CMK (cell line): ENCODE data around the gene DCHS2.
"Not testable (repeated sequence)": the region's sequence is repeated elsewhere in the genome, so short reads cannot be mapped to it uniquely, and the experiment has no call there.

ENCODE experiments used
- DNase-seq: peaks from one replicate; pipeline ENCODE4 v3.0.0-alpha.2; 2010; ENCODE audit warnings: low read depth

Gene DCHS2

DNA sequence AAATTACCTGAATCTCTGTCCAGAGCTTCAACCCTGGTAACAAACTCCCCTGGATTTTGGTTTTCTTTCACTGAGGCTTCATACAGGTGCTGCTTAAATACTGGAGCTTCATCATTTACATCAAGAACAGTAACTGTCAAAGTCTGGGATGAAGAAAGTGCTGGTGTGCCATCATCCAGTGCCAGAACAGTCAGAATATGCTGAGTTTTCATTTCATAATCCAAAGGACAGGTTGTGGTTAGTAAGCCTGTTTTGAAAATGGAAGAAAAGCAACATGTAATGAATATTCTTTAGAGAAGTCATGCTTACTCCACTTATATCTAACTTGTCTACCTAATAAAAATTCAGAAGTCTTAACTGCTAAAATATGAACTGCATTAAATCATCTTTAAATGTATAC, 175.9 kb downstream of the DCHS2 start:
- DNase-seq, result no peak

DNA sequence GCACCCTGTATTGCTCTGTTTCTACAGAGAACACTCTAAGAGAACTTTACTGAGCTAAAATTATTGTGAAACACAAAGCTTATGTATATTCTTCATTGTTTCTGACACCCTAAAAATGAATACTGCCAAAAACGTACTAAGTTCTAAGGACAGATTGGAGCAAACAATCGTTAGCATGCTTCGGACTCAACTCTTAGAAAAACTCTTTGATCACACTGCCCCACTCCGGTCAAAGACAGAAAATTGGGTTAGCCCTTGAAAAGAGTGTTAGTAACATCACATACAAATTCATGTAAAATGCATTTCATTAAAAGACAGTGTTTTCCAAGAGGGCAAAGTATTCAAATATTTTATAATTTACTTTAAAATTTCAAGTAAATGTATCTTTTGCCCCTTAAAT, 177.4 kb downstream of the DCHS2 start:
- DNase-seq, result no peak

- DNase-seq, result no peak
Observed at GRCh38 chr4:154313004-154313585, 178.5 kb downstream of the DCHS2 start.

GRCh38 chr4:154312246-154312645, 179.4 kb downstream of the DCHS2 start:
- DNase-seq, result no peak

GRCh38 chr4:154310578-154310977, 181.0 kb downstream of the DCHS2 start:
- DNase-seq, result no peak

DNA sequence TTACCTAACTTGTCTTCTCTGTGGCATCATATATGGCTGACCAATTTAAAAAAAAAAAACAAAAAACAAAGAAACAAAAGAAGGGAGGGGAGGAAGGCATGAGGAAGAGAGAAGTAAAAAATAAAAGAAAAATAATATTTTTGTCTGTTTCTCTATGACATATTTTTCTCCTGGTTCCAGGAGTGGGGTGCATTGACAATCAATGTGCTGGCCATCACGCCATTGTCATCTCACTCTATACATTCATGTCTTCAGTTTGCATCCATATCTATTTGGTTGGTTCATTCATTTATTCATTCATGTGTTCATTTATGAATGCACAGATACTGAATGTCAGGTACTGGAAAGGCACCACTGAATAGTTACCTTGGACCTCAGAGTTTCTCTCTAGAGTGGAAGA, 183.4 kb downstream of the DCHS2 start:
- DNase-seq, result no peak

- DNase-seq, result no peak
Observed at GRCh38 chr4:154307451-154307850, 184.1 kb downstream of the DCHS2 start.

DNA sequence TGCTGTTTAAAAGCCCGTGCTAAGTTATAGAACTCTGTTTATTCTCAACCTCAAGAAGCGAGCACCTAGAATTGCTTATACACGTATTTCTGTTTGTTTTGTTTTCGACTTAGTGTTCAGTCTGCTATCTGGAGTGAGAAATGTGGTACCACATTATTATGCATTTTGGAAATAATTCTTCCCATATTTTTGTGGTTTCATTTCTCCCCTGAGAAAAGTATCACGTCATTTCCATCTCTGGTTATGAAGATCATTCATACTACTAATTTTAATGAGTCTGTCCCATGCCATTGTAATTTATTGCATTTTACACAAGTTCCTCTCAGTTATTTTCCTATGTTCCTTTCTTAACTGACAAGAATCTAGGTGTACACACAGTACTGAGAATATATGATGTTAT, 186.0 kb downstream of the DCHS2 start:
- no peak for DNase-seq

GRCh38 chr4:154304679-154305078, 186.9 kb downstream of the DCHS2 start:
- no peak for DNase-seq

DNA sequence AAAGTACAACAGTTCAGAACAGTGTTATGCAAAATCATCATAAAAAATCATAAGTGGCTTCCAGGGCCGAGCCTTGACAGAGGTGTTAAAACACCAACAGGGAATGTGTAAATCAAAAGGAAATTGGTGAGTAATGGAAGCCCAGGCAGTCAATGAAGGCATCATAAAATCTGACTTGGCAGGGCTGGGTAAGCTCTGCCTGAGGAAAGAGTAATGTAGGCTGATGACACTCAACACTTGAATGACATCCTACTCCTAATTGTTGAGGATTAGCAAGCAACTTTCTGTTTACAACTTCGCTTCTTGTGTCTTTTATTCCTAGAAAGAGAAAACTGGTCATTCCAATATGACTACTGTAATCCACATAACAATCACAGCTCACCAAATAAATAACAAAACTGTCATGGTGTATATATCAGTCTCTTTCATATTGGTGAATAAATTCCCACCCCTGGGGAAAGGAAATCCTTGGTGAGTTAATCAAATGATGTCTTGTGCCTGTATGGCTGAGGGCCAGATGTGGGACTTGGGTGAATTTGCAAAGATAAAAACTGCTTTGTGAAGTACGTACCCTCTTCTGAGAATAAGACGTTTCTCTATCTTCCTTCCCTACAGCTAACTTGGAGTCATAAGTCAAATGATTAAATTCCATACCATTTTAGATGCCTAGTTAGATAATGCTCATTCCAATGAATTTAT, 196.8 kb downstream of the DCHS2 start:
- DNase-seq, result no peak

GRCh38 chr4:154293427-154293826, 198.2 kb downstream of the DCHS2 start:
- DNase-seq, result no peak

- no peak for DNase-seq
Observed at GRCh38 chr4:154292589-154292988, 199.0 kb downstream of the DCHS2 start.

GRCh38 chr4:154277172-154277571, 214.4 kb downstream of the DCHS2 start:
- DNase-seq, result no peak

DNA sequence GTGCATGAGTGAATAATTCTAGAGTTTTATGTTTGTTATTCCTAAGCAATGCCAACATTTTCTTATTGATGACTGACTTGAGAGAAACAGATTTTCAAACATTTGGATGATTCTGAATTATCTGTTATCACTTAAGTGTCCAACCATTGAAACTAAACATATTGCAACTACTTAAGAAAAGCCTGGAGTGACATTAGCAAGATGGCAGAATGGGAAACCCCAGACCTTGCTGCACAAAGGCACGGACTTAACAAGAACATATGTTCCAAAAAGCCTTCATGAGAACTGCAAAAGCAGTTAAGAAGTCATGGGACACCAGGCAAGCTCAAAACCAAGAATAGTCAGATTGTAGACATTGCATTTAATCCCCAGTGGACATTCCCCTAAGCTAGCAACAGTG, 215.1 kb downstream of the DCHS2 start:
- DNase-seq, result no peak

- DNase-seq, result no peak
Observed at GRCh38 chr4:154254999-154255398, 236.6 kb downstream of the DCHS2 start.

- no peak for DNase-seq
Observed at GRCh38 chr4:154234576-154234975, 257.0 kb downstream of the DCHS2 start.

- DNase-seq, result no peak
Observed at GRCh38 chr4:154231806-154232478, 259.7 kb downstream of the DCHS2 start.

- DNase-seq, result no peak
Observed at GRCh38 chr4:154230723-154231122, 260.9 kb downstream of the DCHS2 start.

DNA sequence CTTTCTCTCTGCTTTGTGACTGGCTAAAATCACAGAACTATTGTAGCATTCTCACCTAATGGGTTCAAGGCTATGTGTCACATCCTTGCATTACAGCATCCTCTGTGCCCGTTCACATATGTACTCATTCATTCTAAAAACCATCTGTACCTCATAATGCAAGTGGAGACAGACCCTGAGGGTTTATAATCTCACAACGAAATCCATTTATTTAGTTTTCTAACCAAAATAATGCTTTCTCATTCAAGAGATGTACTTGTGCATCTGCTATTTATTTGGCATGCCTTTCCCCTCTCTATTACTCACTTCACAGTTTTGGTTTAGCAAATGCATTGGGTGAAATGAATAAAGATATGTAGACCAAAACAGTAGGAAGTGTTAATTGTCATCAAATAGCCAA, 261.5 kb downstream of the DCHS2 start:
- DNase-seq, result no peak

DNA sequence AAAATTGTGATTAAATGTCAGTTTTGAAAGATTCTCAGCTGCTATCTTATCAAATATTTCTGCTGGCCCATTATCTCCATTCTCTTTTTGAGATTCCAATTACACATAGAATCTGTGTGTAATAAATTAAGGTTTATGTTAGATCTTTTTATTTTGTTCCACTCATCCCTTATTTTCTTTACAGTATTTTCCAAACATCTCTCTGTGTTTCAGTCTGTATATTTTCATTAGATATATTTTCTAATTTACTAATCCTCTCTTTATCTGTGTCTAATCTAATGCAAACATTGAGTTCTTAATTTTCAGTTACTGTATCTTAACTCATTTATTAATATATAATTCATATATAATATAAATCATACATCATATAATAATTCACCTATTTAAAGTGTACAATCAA, 268.7 kb downstream of the DCHS2 start:
- no peak for DNase-seq

GRCh38 chr4:154218051-154218450, 273.5 kb downstream of the DCHS2 start:
- no peak for DNase-seq

- DNase-seq, result not testable (repeated sequence)
Observed at GRCh38 chr4:154217384-154217783, 274.2 kb downstream of the DCHS2 start.

GRCh38 chr4:154211506-154211905, 280.1 kb downstream of the DCHS2 start:
- no peak for DNase-seq

GRCh38 chr4:154208424-154208823, 283.2 kb downstream of the DCHS2 start:
- DNase-seq, result no peak
